Measurements from ENCODE around the gene PRKRA. TPM values are rescaled to one million over a fixed set of nuclear protein-coding genes. Genes with fewer than 3 reads are reported as not detected.

Gene PRKRA
- total RNA-seq, 1 experiment from 2014 or later: 60.2 TPM

DNA sequence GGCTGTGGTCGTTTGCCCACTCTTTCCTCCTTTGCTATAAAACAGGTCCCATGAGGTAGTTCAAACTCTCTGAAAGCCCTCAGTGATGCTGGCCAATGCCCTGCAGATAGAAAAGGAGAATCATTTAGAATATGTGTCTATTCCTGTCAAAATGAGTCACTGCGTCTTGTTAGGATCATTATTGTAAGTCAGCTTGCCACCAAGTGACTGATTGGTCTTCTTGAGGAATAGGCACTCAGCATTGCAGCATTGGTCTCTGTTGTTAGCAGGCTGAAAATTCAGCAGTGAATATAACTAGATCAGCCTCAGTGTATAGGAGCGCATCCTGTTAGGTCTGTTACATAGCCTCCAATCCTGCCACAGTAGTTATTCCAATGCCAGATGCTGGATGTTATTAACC is 28.9 kb downstream of the PRKRA start:
- BruUV-seq (replicated peaks): no TSS peak
- POLR2A ChIA-PET: no interaction called here
- no peaks in the 10 kb centered on the region for H3K36me3 Mint-ChIP-seq (ENCODE audit: insufficient read depth, unreplicated experiment)
- no peaks in the 10 kb centered on the region for H3K27me3 Mint-ChIP-seq (ENCODE audit: insufficient read depth, unreplicated experiment)
- H3K9me3 Mint-ChIP-seq (ENCODE audit: unreplicated experiment): no peaks in the 10 kb centered on the region
- Histone ChIP-seq H3K9me3 (no peaks in the 10 kb centered on the region), H3K4me1 (no peaks in the 10 kb centered on the region), H3K27me3 (replicated peaks; ENCODE audit: control insufficient read depth, insufficient read depth, low read length) (no peaks in the 10 kb centered on the region), H3K36me3 (ENCODE audit: control insufficient read depth, insufficient read depth, low read length) (no peaks in the 10 kb centered on the region), H3K4me3 (ENCODE audit: low read depth, low read length) (no peak overlapping the region)
- TF ChIP-seq, protein P1, sequence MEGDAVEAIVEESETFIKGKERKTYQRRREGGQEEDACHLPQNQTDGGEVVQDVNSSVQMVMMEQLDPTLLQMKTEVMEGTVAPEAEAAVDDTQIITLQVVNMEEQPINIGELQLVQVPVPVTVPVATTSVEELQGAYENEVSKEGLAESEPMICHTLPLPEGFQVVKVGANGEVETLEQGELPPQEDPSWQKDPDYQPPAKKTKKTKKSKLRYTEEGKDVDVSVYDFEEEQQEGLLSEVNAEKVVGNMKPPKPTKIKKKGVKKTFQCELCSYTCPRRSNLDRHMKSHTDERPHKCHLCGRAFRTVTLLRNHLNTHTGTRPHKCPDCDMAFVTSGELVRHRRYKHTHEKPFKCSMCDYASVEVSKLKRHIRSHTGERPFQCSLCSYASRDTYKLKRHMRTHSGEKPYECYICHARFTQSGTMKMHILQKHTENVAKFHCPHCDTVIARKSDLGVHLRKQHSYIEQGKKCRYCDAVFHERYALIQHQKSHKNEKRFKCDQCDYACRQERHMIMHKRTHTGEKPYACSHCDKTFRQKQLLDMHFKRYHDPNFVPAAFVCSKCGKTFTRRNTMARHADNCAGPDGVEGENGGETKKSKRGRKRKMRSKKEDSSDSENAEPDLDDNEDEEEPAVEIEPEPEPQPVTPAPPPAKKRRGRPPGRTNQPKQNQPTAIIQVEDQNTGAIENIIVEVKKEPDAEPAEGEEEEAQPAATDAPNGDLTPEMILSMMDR (IDR thresholded peaks at IDR 0.05; ENCODE audit: insufficient read depth in 1 of 2, low read depth in 1 of 2, low read length in 1 of 2, severe bottlenecking in 1 of 2, unreplicated experiment in 1 of 2): no peak
- H3K4me1 Mint-ChIP-seq (ENCODE audit: low read depth, unreplicated experiment): peaks cover 6% of the 10 kb centered on the region
- intact Hi-C loops (cut with micrococcal nuclease; ENCODE audit: unreplicated experiment): no loop called here
- H3K4me3 Mint-ChIP-seq (ENCODE audit: unreplicated experiment): no peak overlapping the region
- DNase-seq: no peak
- CTCF ChIA-PET: no interaction called here
- no peak overlapping the region for H3K27ac Mint-ChIP-seq (ENCODE audit: unreplicated experiment)

DNA sequence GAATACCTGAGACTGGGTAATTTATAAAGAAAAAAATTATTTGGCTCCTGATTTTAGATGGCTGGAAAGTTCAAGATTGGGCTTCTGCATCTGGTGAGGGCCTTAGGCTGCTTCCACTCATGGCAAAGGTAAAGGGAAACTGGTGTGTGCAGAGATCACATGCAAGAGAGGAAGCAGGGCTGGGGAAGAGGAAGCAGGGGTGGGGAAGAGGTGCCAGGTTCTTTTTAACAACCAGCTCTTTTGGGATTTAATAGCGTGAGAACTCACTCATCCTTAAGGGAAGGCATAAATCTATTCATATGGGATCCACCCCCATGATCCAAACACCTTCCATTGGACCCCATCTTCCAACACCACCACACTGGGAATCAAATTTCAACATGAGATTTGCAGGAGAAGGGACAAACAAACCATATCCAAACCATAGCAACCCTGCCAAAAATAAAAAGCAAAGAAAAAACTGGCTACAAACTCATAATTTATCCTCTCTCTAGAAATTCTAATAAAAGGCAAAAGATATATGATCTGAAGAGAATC is 30.4 kb downstream of the PRKRA start:
- Mint-ChIP-seq H3K36me3 (ENCODE audit: insufficient read depth, unreplicated experiment) (no peaks in the 10 kb centered on the region), H3K9me3 (ENCODE audit: unreplicated experiment) (no peaks in the 10 kb centered on the region), H3K4me1 (ENCODE audit: low read depth, unreplicated experiment) (peaks cover 6% of the 10 kb centered on the region), H3K4me3 (ENCODE audit: unreplicated experiment) (no peak overlapping the region), H3K27me3 (ENCODE audit: insufficient read depth, unreplicated experiment) (no peaks in the 10 kb centered on the region), H3K27ac (ENCODE audit: unreplicated experiment) (no peak overlapping the region)
- H3K9me3 ChIP-seq: no peaks in the 10 kb centered on the region
- intact Hi-C loops (cut with micrococcal nuclease; ENCODE audit: unreplicated experiment): no loop called here
- ChIA-PET POLR2A (no interaction called here), CTCF (no interaction called here)
- TF ChIP-seq, protein P1 (IDR thresholded peaks at IDR 0.05; ENCODE audit: insufficient read depth in 1 of 2, low read depth in 1 of 2, low read length in 1 of 2, severe bottlenecking in 1 of 2, unreplicated experiment in 1 of 2): no peak
- BruUV-seq (replicated peaks): no TSS peak
- no peaks in the 10 kb centered on the region for H3K4me1 ChIP-seq
- DNase-seq: no peak
- no peaks in the 10 kb centered on the region for H3K36me3 ChIP-seq (ENCODE audit: control insufficient read depth, insufficient read depth, low read length)
- no peak overlapping the region for H3K4me3 ChIP-seq (ENCODE audit: low read depth, low read length)
- no peaks in the 10 kb centered on the region for H3K27me3 ChIP-seq (replicated peaks; ENCODE audit: control insufficient read depth, insufficient read depth, low read length)

DNA sequence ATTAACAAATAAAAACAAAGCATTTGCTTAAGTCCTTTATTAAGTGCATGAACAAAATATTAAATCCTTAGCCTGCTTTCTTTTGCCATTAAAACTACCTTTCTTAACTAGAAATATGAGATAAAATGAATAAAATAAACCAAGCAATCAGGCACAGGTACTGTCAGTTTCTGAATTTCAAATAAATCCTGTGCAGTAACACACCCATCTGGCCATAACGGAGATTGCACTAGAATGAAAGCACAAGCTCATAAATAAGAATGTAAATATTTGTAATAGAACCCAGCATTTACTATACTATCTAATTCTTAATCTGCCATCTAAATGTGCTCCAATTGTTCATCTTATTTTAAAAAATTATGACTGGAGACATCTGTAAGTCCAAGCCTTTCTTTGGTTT is 31.9 kb downstream of the PRKRA start:
- no peaks in the 10 kb centered on the region for H3K27me3 ChIP-seq (replicated peaks; ENCODE audit: control insufficient read depth, insufficient read depth, low read length)
- intact Hi-C loops (cut with micrococcal nuclease; ENCODE audit: unreplicated experiment): loop anchor here (1.0 to 10.0 kb wide), 4 partner anchors 113 to 434 kb away; partner anchors contain the start of gene RBM45
- no TSS peak for BruUV-seq (replicated peaks)
- Mint-ChIP-seq H3K4me3 (ENCODE audit: unreplicated experiment) (no peak overlapping the region), H3K9me3 (ENCODE audit: unreplicated experiment) (no peaks in the 10 kb centered on the region), H3K36me3 (ENCODE audit: insufficient read depth, unreplicated experiment) (no peaks in the 10 kb centered on the region), H3K27ac (ENCODE audit: unreplicated experiment) (no peak overlapping the region), H3K27me3 (ENCODE audit: insufficient read depth, unreplicated experiment) (no peaks in the 10 kb centered on the region), H3K4me1 (ENCODE audit: low read depth, unreplicated experiment) (peaks cover 6% of the 10 kb centered on the region)
- no peaks in the 10 kb centered on the region for H3K4me1 ChIP-seq
- ChIA-PET POLR2A (interaction anchor here (1.1 kb wide), 1 partner anchor 32 kb away, joined by 4 read pairs; the partner anchor contains the start of genes PJVK and PRKRA), CTCF (interaction anchor here (0.6 to 1.7 kb wide), 11 partner anchors 10 to 307 kb away, joined by 3 to 9 read pairs (median 3); partner anchors contain the start of gene RBM45)
- H3K4me3 ChIP-seq (ENCODE audit: low read depth, low read length): no peak overlapping the region
- TF ChIP-seq, protein P1 (IDR thresholded peaks at IDR 0.05; ENCODE audit: insufficient read depth in 1 of 2, low read depth in 1 of 2, low read length in 1 of 2, severe bottlenecking in 1 of 2, unreplicated experiment in 1 of 2): peak in 1 of 2 experiments; percentile 21
- DNase-seq: peak in 1 of 2 experiments; percentile 18
- H3K9me3 ChIP-seq: no peaks in the 10 kb centered on the region
- no peaks in the 10 kb centered on the region for H3K36me3 ChIP-seq (ENCODE audit: control insufficient read depth, insufficient read depth, low read length)

Measured in Caco-2 (cell line).